Transverse colon (tissue), 4 donors: ENCODE results near the gene CCDC85C. TPM values are rescaled to one million over a fixed set of nuclear protein-coding genes. Genes with fewer than 3 reads are reported as not detected.
A peak's percentile ranks its signal among the peaks of the same experiment; 100 is the strongest.

Experiments
- DNase-seq: peaks from one replicate; pipeline ENCODE4 v3.0.0-alpha.2; 2019
- H3K27ac ChIP-seq, 4 donors: fragments of 200-600 bp; sonication (generic); 2 replicates each; pipeline ENCODE4 v1.5.1; 2016 to 2018; ENCODE audit warnings: inconsistent platforms in 4 of 4
- H3K27me3 ChIP-seq: fragments of 200-600 bp; sonication (generic); 2 replicates; pipeline ENCODE4 v1.5.1; 2017; ENCODE audit warnings: inconsistent platforms
- H3K36me3 ChIP-seq, 4 donors: fragments of 200-600 bp; sonication (generic); 2 replicates each; pipeline ENCODE4 v1.5.1; 2017 to 2019; ENCODE audit warnings: inconsistent platforms in 4 of 4
- H3K4me1 ChIP-seq, 4 donors: fragments of 200-600 bp; sonication (generic); 2 replicates each; pipeline ENCODE4 v1.5.1; 2017 to 2020; ENCODE audit warnings: inconsistent platforms in 4 of 4
- H3K4me3 ChIP-seq, 4 donors: fragments of 200-600 bp; sonication (generic); 1 replicate in 1 of 4; 2 replicates in 3 of 4; pipeline versions ENCODE4 v1.5.1 to v1.6.1; 2017 to 2019; ENCODE audit warnings: inconsistent platforms in 4 of 4
- H3K9me3 ChIP-seq, 2 donors: fragments of 200-600 bp; sonication (generic); 2 replicates each; pipeline ENCODE4 v1.5.1; 2017 to 2019; ENCODE audit warnings: inconsistent platforms in 2 of 2
- CTCF ChIP-seq, 5 experiments: fragments of 200-600 bp in 3 of 5; fragments of 450-650 bp in 2 of 5; sonication (generic) in 3 of 5; IDR thresholded peaks; 1 replicate in 2 of 5; 2 replicates in 3 of 5; pipeline ENCODE4 v1.5.1; 2016 to 2017; ENCODE audit warnings: antibody characterized with exemption in 5 of 5, inconsistent platforms in 3 of 5, mild to moderate bottlenecking in 2 of 5, moderate library complexity in 1 of 5
- EP300 ChIP-seq: sonication (generic); formaldehyde crosslinking; IDR thresholded peaks from one replicate; pipeline ENCODE4 v1.6.1; 2017; ENCODE audit warnings: antibody characterized with exemption, low read depth
- POLR2A ChIP-seq: fragments of 450-650 bp; IDR thresholded peaks from one replicate; pipeline ENCODE4 v1.6.1; 2016; ENCODE audit warnings: antibody characterized with exemption, mild to moderate bottlenecking, moderate library complexity
- POLR2AphosphoS5 ChIP-seq, 3 donors: sonication (generic); formaldehyde crosslinking; IDR thresholded peaks; one replicate each; pipeline ENCODE4 v1.6.1; 2016; ENCODE audit warnings: antibody characterized with exemption in 3 of 3
- WGBS, 2 donors: methylation state at CpG; one replicate each; pipeline ENCODE4 v1.1.5; 2018; ENCODE audit warnings: low coverage in 1 of 2; 5-methylcytosine and 5-hydroxymethylcytosine counted together
- in situ Hi-C, 4 donors: fragments of 200-750 bp; cut with MboI; loops; one replicate each; pipeline versions ENCODE4 v1.15.0 to v1.15.1; 2017; ENCODE audit warnings: low sequenced_read_pairs in 3 of 4, low pct_ligation_motif_present in 1 of 4, low pct_unique_long_range_greater_than_20kb in 1 of 4
- intact Hi-C: fragments of 100-400 bp; cut with DNase I; formaldehyde crosslinking; loops from one replicate; pipeline ENCODE4 v1.15.1; 2023; ENCODE audit warnings: low total_unique reads
- total RNA-seq, 4 donors: library from RNA; depleted of rRNA; stranded (reverse); fragments of >200 nt; gene quantifications; one replicate each; pipeline ENCODE4 v1.1.0, GENCODE V29; 2016

The CCDC85C gene
- total RNA-seq, 4 donors from 2014 or later: 19.3 to 55.4 (median 45.7) TPM

GRCh38 chr14:99539491-99539890 is 64.5 kb downstream of the CCDC85C start:
- H3K27me3 ChIP-seq: no peaks in the 10 kb centered on the region
- no peak overlapping the region for H3K4me3 ChIP-seq
- no peaks in the 10 kb centered on the region for H3K9me3 ChIP-seq
- H3K36me3 ChIP-seq: no peaks in the 10 kb centered on the region
- peaks cover 9 to 43% (median 26%) of the 10 kb centered on the region in 4 donors for H3K4me1 ChIP-seq
- DNase-seq: no peak
- peak overlapping the region in 3 of 4 donors; percentile 29 to 85 (median 32) for H3K27ac ChIP-seq
- 65 to 71% methylated on average over 9 of the region's 9 CpGs for WGBS, 2 donors
- intact Hi-C loops: no loop called here
- in situ Hi-C loops: loop anchor here in 1 of 4 donors (25.0 kb wide), 1 partner anchor 348 kb away; no protein-coding TSS in a partner anchor
- TF ChIP-seq POLR2A (no peak), POLR2AphosphoS5 (IDR thresholded peaks at IDR 0.05) (peak in 1 of 3 donors; percentile 17), EP300 (no peak)

- in situ Hi-C loops (loop anchor here in 1 of 4 donors (25.0 kb wide), 1 partner anchor 349 kb away; no protein-coding TSS in a partner anchor), intact Hi-C loops (no loop called here)
- Histone ChIP-seq H3K27me3 (no peaks in the 10 kb centered on the region), H3K36me3 (no peaks in the 10 kb centered on the region), H3K4me3 (no peak overlapping the region), H3K4me1 (peaks cover 9 to 43% (median 26%) of the 10 kb centered on the region in 4 donors), H3K9me3 (no peaks in the 10 kb centered on the region), H3K27ac (peak overlapping the region; percentile 19 to 85 (median 64))
- no peak for TF ChIP-seq EP300
- TF ChIP-seq POLR2A: no peak
- TF ChIP-seq CTCF (IDR thresholded peaks at IDR 0.05): no peak
- no peak for TF ChIP-seq POLR2AphosphoS5 (IDR thresholded peaks at IDR 0.05)
- WGBS, 2 donors: 63% methylated on average over 4 of the region's 5 CpGs; no CpG with 5 or more reads in 1 of the 2 donors
- DNase-seq: no peak
Observed at GRCh38 chr14:99538733-99539132, 65.3 kb downstream of the CCDC85C start.

- TF ChIP-seq POLR2A (no peak), CTCF (IDR thresholded peaks at IDR 0.05) (peak in 1 of 5 experiments; percentile 12)
- H3K27me3 ChIP-seq: no peaks in the 10 kb centered on the region
- H3K4me1 ChIP-seq: peaks cover 9 to 43% (median 26%) of the 10 kb centered on the region in 4 donors
- intact Hi-C loops (no loop called here), in situ Hi-C loops (loop anchor here in 1 of 4 donors (25.0 kb wide), 1 partner anchor 349 kb away; no protein-coding TSS in a partner anchor)
- no peaks in the 10 kb centered on the region for H3K9me3 ChIP-seq
- H3K4me3 ChIP-seq: no peak overlapping the region
- H3K36me3 ChIP-seq: no peaks in the 10 kb centered on the region
- DNase-seq: no peak
- 74% methylated on average over 9 of the region's 9 CpGs; no CpG with 5 or more reads in 1 of the 2 donors for whole genome bisulfite sequencing, 2 donors
- peak overlapping the region; percentile 19 to 85 (median 64) for H3K27ac ChIP-seq
Observed at GRCh38 chr14:99538275-99538674, 65.7 kb downstream of the CCDC85C start.

- Histone ChIP-seq H3K9me3 (no peaks in the 10 kb centered on the region), H3K27me3 (no peaks in the 10 kb centered on the region), H3K4me3 (no peak overlapping the region), H3K36me3 (no peaks in the 10 kb centered on the region), H3K4me1 (peaks cover 9 to 43% (median 26%) of the 10 kb centered on the region in 4 donors), H3K27ac (peak overlapping the region; percentile 19 to 85 (median 64))
- peak; percentile 48 for DNase-seq
- TF ChIP-seq POLR2A (no peak), CTCF (IDR thresholded peaks at IDR 0.05) (peak in 1 of 5 experiments; percentile 12)
- in situ Hi-C loops: loop anchor here in 1 of 4 donors (25.0 kb wide), 1 partner anchor 350 kb away; no protein-coding TSS in a partner anchor
- intact Hi-C loops: no loop called here
- 86% methylated on average over 3 of the region's 6 CpGs; no CpG with 5 or more reads in 1 of the 2 donors for WGBS, 2 donors
Observed at GRCh38 chr14:99537399-99537798, 66.6 kb downstream of the CCDC85C start.
